GM21825 (cell line): ENCODE results near the gene RNF112.

Experiments
- ATAC-seq: cut with Tn5 transposase; IDR thresholded peaks from one replicate; pipeline ENCODE4 v1.9.1; 2021; ENCODE audit warnings: mild to moderate bottlenecking, moderate library complexity; ENCODE audit not compliant: unreplicated experiment

Gene RNF112

GRCh38 chr17:19374136-19374535 is 36.9 kb upstream of the RNF112 start:
- ATAC-seq: no peak

GRCh38 chr17:19375732-19376131 is 35.3 kb upstream of the RNF112 start:
- ATAC-seq: no peak

DNA sequence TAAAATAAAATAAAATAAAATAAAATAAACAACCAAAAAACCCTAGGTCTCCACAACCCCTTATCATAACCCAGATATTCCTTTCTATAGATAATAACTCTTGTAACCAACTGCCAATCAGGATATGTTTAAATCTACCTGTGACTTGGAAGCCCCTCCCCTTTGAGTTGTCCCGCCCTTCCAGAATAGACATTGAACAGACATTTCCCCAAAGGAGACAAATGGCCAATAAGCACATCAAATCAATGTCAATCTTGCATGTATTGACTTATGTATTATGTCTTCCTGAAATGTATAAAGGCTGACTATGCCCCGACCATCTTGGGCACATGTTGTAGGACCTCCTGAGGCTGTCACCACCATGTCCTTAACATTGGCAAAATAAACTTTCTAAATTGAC is 34.2 kb upstream of the RNF112 start:
- ATAC-seq: no peak

GRCh38 chr17:19377602-19378415 is 33.2 kb upstream of the RNF112 start:
- ATAC-seq: peak; percentile 93

GRCh38 chr17:19378416-19379360 is 32.3 kb upstream of the RNF112 start, which contains the start of gene MAPK7:
MAPK7 (plus strand) TSS chr17:19378498; CDS start chr17:19378901, 403 bp downstream.
- peak; percentile 4 for ATAC-seq

DNA sequence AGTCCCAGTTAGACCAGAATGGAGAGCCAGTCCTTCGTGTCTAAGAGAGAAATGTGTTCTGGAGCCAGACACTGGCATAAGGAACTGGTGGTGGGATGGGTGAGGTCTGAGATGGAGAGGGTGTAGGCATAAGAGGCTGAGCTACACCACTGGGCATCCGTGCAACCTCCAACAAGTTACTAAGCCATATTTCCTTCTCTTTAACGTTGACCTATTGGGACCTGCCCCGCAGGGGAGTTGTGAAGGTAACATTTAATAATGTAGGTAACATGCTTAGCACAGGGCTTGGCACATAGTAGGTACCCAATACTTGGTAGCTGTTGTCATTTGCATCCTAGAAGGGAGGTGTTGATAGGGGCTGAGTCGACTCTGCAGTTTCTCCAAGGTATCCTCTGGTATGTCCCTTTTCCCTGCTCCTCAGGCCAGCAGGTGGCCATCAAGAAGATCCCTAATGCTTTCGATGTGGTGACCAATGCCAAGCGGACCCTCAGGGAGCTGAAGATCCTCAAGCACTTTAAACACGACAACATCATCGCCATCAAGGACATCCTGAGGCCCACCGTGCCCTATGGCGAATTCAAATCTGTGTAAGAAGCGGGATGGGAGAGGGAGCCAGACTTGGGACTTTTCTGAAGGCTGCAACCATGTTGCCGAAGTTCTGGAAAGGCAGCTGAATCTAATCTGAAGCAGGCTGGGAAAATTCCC is 31.5 kb upstream of the RNF112 start:
- ATAC-seq: no peak

DNA sequence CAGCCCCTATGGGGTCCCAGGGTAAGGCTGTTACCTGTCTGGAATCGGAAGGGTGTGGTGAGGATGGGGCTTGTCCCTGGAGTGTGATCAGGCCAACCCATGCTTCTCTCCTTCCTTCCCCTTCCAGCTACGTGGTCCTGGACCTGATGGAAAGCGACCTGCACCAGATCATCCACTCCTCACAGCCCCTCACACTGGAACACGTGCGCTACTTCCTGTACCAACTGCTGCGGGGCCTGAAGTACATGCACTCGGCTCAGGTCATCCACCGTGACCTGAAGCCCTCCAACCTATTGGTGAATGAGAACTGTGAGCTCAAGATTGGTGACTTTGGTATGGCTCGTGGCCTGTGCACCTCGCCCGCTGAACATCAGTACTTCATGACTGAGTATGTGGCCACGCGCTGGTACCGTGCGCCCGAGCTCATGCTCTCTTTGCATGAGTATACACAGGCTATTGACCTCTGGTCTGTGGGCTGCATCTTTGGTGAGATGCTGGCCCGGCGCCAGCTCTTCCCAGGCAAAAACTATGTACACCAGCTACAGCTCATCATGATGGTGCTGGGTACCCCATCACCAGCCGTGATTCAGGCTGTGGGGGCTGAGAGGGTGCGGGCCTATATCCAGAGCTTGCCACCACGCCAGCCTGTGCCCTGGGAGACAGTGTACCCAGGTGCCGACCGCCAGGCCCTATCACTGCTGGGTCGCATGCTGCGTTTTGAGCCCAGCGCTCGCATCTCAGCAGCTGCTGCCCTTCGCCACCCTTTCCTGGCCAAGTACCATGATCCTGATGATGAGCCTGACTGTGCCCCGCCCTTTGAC is 30.3 kb upstream of the RNF112 start:
- ATAC-seq: no peak

- no peak for ATAC-seq
These were observed 29.7 kb upstream of the RNF112 start for GRCh38 chr17:19381361-19381740.

- no peak for ATAC-seq
These were observed 29.1 kb upstream of the RNF112 start for GRCh38 chr17:19381741-19382444.

DNA sequence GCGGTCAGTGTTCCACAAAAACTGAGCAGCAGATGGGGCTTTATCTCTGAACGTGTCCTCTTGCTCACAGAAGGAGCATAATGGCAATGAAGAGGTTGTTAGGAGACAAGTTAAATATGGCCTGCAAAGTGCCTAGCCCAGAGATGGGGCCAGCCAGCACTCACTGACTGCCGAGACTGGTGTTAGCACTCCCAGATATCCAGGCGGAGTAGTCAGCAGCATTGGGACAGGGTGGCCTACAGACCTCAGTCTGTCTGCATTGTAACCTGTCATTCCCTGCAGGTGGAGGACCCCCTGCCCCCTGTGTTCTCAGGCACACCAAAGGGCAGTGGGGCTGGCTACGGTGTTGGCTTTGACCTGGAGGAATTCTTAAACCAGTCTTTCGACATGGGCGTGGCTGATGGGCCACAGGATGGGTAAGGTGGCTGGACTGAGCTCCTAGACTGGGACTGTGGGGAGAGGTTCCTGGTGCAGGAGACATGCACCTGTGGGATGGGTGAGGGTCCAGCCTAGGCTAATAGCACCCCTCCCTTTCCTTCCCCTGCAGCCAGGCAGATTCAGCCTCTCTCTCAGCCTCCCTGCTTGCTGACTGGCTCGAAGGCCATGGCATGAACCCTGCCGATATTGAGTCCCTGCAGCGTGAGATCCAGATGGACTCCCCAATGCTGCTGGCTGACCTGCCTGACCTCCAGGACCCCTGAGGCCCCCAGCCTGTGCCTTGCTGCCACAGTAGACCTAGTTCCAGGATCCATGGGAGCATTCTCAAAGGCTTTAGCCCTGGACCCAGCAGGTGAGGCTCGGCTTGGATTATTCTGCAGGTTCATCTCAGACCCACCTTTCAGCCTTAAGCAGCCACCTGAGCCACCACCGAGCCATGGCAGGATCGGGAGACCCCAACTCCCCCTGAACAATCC is 28.2 kb upstream of the RNF112 start:
- ATAC-seq: no peak

DNA sequence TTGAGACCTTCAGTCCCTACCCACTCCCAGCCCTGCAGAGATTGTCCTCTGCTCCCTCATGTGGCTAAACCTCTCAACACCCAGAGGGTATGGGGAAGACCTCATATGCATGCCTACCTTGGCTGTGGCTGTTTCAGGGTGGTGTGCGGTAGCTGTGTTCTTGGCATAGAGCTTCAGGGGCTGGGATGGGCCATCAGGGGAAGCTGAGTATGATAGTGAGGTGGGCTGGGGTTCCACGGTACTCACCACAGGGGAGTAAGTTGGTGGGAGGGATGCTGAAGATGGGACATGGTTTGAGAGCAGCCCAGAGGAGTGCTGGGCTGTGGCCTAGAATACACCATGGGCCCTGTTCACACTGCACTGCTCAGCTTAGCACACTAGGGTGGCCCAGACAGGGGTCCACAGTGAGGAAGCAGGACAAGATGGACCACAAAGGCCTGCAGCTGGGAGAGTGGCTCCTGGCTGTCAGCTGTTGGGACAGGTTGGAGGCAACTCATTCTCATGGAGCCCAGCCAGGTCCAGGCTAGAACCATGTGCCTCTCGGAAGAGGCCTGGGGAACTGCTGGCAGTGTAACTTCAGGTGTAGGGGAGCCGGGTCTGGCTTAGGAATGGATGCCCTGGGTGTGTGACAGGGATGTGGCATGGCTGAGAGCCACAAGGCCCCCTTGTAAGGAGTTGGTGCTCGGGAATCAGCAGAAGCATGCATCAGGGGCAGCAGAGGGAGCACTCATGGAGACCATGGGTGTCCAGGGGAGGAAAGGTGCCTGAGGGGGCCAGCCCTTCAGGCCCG is 27.2 kb upstream of the RNF112 start:
- no peak for ATAC-seq

GRCh38 chr17:19384723-19385391 is 26.2 kb upstream of the RNF112 start:
- no peak for ATAC-seq

- no peak for ATAC-seq
These were observed 25.5 kb upstream of the RNF112 start for GRCh38 chr17:19385521-19385983.

- ATAC-seq: no peak
These were observed 24.7 kb upstream of the RNF112 start for GRCh38 chr17:19386051-19386929.

DNA sequence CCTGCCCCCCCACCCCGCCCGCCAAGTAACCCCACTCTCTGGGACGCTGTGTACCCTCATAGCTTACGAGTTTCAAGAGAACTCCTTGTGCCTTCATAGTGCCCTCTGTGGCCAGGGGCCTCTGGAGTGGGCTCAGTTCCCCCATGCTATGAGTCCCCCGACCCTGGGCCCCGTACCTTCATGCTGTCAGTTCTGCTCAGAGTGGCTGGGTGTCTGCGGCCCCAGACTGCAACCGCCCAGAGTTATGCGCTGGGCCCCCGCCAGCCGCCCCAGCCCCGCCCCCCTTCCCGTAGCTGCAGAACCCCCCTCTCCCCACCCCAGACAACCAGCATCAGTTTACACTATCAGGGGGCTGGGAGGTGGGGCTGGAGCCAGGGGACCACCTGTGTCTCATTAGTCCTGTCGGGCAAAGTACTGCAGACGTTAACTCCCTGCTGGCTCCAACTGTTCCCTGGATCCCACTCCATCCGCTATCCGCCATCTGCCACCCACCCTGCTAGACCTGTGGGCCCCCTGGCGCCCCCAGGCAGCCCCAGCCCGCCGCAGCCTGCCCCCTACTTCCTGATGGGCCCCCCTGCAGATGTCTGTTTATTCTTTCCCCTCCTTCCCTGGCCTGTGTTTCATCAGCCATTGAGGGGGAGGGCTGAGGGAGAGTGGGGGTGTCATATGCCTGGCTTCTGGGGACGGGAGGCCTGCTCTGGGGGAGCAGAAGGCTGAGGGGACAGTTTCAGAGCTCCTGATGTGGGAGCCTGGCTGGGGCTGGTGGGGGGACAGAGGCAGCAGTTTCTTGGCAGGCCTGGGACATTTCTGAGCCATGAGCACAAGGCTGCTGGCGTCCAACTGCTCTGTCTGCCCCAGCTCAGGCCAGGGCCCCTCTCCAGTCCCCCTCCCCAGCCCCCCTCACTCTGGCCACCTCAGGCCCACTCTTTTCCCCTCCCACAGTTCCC is 23.8 kb upstream of the RNF112 start, which contains the start of gene MFAP4:
Gene MFAP4, minus strand, starts transcription at position 217 of the 947 bp plus-strand sequence. Its CDS starts 35 bp downstream, at position 182.
- ATAC-seq: no peak
